Kidney (tissue), 14 donors: ENCODE measurements around the gene PIGS. TPM values are rescaled to one million over a fixed set of nuclear protein-coding genes. Genes with fewer than 3 reads are reported as not detected.

Experiments
- DNase-seq, 5 donors: peaks; one replicate each; pipeline ENCODE4 v3.0.0-alpha.2; 2013 to 2020
- FAIRE-seq: peaks from 2 replicates; lab custom pipeline; 2012; peaks lifted over from hg19 to GRCh38; lab: Jason Lieb, UNC
- H3K27ac ChIP-seq, 2 donors: one replicate each; pipeline ENCODE4 v1.7.0; 2013; ENCODE audit warnings: low read depth in 2 of 2, low read length in 2 of 2, inconsistent platforms in 1 of 2
- H3K27me3 ChIP-seq: one replicate; pipeline ENCODE4 v1.7.1; 2013; ENCODE audit warnings: low read length, inconsistent platforms; ENCODE audit not compliant: control insufficient read depth, insufficient read depth
- H3K36me3 ChIP-seq, 3 donors: one replicate each; pipeline versions ENCODE4 v1.7.0 to v1.7.1; 2013; ENCODE audit warnings: low read length in 3 of 3, control low read depth in 1 of 3, inconsistent platforms in 1 of 3; ENCODE audit not compliant: insufficient read depth in 3 of 3, control insufficient read depth in 2 of 3
- H3K4me1 ChIP-seq, 3 donors: one replicate each; pipeline versions ENCODE4 v1.7.0 to v1.7.1; 2013; ENCODE audit warnings: low read length in 3 of 3, inconsistent platforms in 1 of 3, low read depth in 1 of 3; ENCODE audit not compliant: control insufficient read depth in 2 of 3, insufficient read depth in 2 of 3
- H3K4me3 ChIP-seq, 3 donors: one replicate each; pipeline versions ENCODE4 v1.7.0 to v1.8.1; 2013; ENCODE audit warnings: low read length in 3 of 3, control low read depth in 1 of 3, inconsistent platforms in 1 of 3
- H3K9ac ChIP-seq, 3 donors: one replicate each; pipeline versions ENCODE4 v1.7.0 to v1.7.1; 2013; ENCODE audit warnings: low read length in 3 of 3, control low read depth in 1 of 3, inconsistent platforms in 1 of 3
- H3K9me3 ChIP-seq, 3 donors: one replicate each; pipeline versions ENCODE4 v1.7.0 to v1.7.1; 2013; ENCODE audit warnings: low read length in 3 of 3, control low read depth in 1 of 3, inconsistent platforms in 1 of 3; ENCODE audit not compliant: control insufficient read depth in 2 of 3, insufficient read depth in 1 of 3
- CTCF ChIP-seq: IDR thresholded peaks from 3 replicates; pipeline ENCODE4 v1.5.1; 2012; ENCODE audit warnings: mild to moderate bottlenecking, moderate library complexity, borderline replicate concordance; ENCODE audit not compliant: insufficient read depth; ENCODE audit errors: extremely low read depth
- intact Hi-C: fragments of 100-400 bp; cut with DNase I; formaldehyde crosslinking; loops from one replicate; pipeline ENCODE4 v1.11.1; 2022
- polyA plus RNA-seq: library from polyadenylated mRNA; stranded (reverse); fragments of 350-450 nt; fragmentation: Illumina TruSeq; extraction: RNeasy Lipid Tissue Mini Kit (QIAGEN cat#74804); gene quantifications from one replicate; pipeline ENCODE4 v1.2.3, GENCODE V29; 2014; ENCODE audit warnings: low read depth, low replicate concordance; ENCODE audit not compliant: insufficient read depth
- total RNA-seq: library from RNA; stranded (reverse); fragmentation: NEBNext Ultra II Directional; extraction: Animal tissue kit (Norgen Biotek cat#: 25700); gene quantifications from one replicate; pipeline ENCODE4 v1.2.1, GENCODE V29; 2021
- donor health status: control.
- donor health status: control.
- donor health status: control.
- donor health status: control.
- donor health status: control.
- donor health status: DM: yes; HTN: yes; CAD: no.
- donor health status: Normal renal cell carcinoma (clear cell type).

The PIGS gene
- total and polyA plus RNA-seq, 2 donors from 2014 or later: 60.6 to 75.0 TPM

DNA sequence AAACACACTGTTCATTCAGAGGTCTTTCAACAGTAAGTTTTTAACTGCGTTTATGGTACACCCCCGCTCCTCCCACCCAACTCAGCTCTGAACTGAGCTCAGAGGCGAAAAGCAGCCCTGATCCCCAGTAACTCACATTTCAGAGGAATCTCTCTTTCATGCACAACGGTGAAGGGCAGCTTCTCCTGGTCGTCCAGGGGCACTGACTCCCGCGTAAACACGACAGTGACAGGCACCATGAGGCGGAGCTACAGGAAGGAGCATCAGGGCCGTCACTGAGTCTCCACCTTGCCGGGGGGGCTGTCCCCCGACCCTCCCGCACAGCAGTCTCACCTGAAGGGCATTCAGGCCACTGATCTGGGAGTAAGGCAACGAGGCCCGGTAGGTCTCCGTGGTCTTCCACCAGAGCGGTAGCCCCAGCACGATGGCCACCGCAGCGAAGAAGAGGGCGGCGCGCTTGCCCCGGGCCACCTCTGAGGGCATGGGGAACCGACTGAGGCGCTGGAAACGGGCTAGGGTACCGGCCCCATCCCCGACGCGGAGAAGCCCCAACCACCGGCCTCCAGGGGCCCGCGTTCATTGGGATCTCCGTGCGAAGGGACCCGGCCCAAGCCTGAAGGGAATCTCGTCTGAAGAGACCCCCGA lies 486 bp downstream of the PIGS start:
- Histone ChIP-seq H3K4me3 (peak overlapping the region; percentile 79 to 93 (median 87)), H3K27me3 (no peaks in the 10 kb centered on the region), H3K9me3 (no peaks in the 10 kb centered on the region), H3K4me1 (peaks cover 0 to 9% (median 5%) of the 10 kb centered on the region in 3 donors), H3K9ac (peak overlapping the region; percentile 65 to 78 (median 78)), H3K36me3 (no peaks in the 10 kb centered on the region), H3K27ac (peak overlapping the region; percentile 65 to 69)
- intact Hi-C loops: no loop called here
- TF ChIP-seq CTCF: no peak
- FAIRE-seq (no peak), DNase-seq (peak; percentile 27 to 77 (median 60))

DNA sequence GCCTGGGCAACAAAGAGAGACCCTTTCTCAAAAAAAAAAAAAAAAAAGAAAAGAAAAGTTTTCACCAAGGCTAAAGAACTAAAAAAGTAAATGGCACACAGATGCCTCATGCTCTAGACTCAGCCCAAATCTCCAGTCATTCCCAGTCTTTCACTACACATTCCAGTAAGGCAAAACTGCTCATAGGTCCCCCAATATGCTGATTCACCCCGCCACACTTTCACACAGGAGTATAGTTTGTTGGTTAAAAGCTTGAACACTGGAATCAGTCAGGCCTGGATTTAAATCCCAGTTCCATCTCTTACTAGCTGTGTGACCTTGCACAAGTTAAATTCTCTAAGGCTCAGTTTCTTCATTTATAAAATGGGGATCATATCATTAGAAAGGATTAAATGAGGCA lies 1.9 kb downstream of the PIGS start:
- H3K4me3 ChIP-seq: no peak overlapping the region
- FAIRE-seq: no peak
- TF ChIP-seq CTCF: no peak
- no peaks in the 10 kb centered on the region for H3K27me3 ChIP-seq
- no peak overlapping the region for H3K9ac ChIP-seq
- H3K4me1 ChIP-seq: peaks cover 0 to 9% (median 5%) of the 10 kb centered on the region in 3 donors
- intact Hi-C loops: no loop called here
- H3K27ac ChIP-seq: no peak overlapping the region
- no peaks in the 10 kb centered on the region for H3K36me3 ChIP-seq
- no peaks in the 10 kb centered on the region for H3K9me3 ChIP-seq
- DNase-seq: no peak

DNA sequence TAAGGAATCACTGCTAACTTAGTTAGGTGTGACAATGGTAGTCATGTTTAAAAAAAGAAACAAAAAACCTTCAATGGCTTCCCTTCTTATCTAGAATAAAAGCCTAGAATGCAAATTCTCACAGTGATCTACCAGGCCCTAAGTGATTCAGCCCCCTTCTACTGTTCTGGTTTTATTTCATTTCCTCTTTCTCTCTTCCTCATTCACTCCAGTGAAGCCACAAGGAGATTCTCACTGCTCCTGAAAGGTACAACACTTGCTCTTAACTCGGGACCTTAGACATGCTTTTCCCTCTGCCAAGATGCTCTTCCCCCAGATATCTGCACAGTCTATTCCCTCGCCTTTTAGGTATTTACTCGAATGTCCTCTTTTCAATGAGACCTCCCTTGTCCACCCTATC lies 3.7 kb downstream of the PIGS start:
- no peak for FAIRE-seq
- Histone ChIP-seq H3K27ac (no peak overlapping the region), H3K4me1 (peaks cover 0 to 16% (median 15%) of the 10 kb centered on the region in 3 donors), H3K4me3 (no peak overlapping the region), H3K27me3 (no peaks in the 10 kb centered on the region), H3K9ac (no peak overlapping the region), H3K36me3 (no peaks in the 10 kb centered on the region), H3K9me3 (no peaks in the 10 kb centered on the region)
- no peak for TF ChIP-seq CTCF
- no peak for DNase-seq
- intact Hi-C loops: no loop called here
